GM18867 (cell line): Measurements from ENCODE around the gene UVRAG.
"Not testable (repeated sequence)": the region's sequence is repeated elsewhere in the genome, so short reads cannot be mapped to it uniquely, and the experiment has no call there.

ENCODE experiments used
- ATAC-seq: cut with Tn5 transposase; IDR thresholded peaks from one replicate; pipeline ENCODE4 v1.9.1; 2021; ENCODE audit warnings: mild to moderate bottlenecking, moderate library complexity; ENCODE audit not compliant: unreplicated experiment

Gene UVRAG

GRCh38 chr11:75836417-75836816, 21.4 kb downstream of the UVRAG start:
- no peak for ATAC-seq

GRCh38 chr11:75839851-75840250, 24.8 kb downstream of the UVRAG start:
- no peak for ATAC-seq

- no peak for ATAC-seq
These were observed 25.5 kb downstream of the UVRAG start for GRCh38 chr11:75840522-75840921.

GRCh38 chr11:75841739-75842138, 26.7 kb downstream of the UVRAG start:
- ATAC-seq = no peak

- no peak for ATAC-seq
These were observed 30.3 kb downstream of the UVRAG start for GRCh38 chr11:75845324-75845723.

- ATAC-seq = no peak
These were observed 34.9 kb downstream of the UVRAG start for GRCh38 chr11:75849894-75850293.

GRCh38 chr11:75850787-75851186, 35.8 kb downstream of the UVRAG start:
- ATAC-seq = no peak

- ATAC-seq = no peak
These were observed 36.2 kb downstream of the UVRAG start for GRCh38 chr11:75851203-75851602.

- ATAC-seq = no peak
These were observed 37.5 kb downstream of the UVRAG start for GRCh38 chr11:75852406-75853017.

GRCh38 chr11:75853563-75853962, 38.6 kb downstream of the UVRAG start:
- not testable (repeated sequence) for ATAC-seq

- no peak for ATAC-seq
These were observed 39.0 kb downstream of the UVRAG start for GRCh38 chr11:75853971-75854370.

GRCh38 chr11:75855206-75855605, 40.2 kb downstream of the UVRAG start:
- ATAC-seq = no peak

- ATAC-seq = no peak
These were observed 41.9 kb downstream of the UVRAG start for GRCh38 chr11:75856912-75857311.

GRCh38 chr11:75858042-75858441, 43.0 kb downstream of the UVRAG start:
- ATAC-seq = no peak

- ATAC-seq = no peak
These were observed 43.6 kb downstream of the UVRAG start for GRCh38 chr11:75858613-75859012.

- no peak for ATAC-seq
These were observed 44.6 kb downstream of the UVRAG start for GRCh38 chr11:75859614-75860013.

- no peak for ATAC-seq
These were observed 47.4 kb downstream of the UVRAG start for GRCh38 chr11:75862437-75862836.

- no peak for ATAC-seq
These were observed 52.9 kb downstream of the UVRAG start for GRCh38 chr11:75867778-75868374.

GRCh38 chr11:75868990-75869389, 54.0 kb downstream of the UVRAG start:
- ATAC-seq = no peak

GRCh38 chr11:75869661-75870455, 54.8 kb downstream of the UVRAG start:
- no peak for ATAC-seq

GRCh38 chr11:75872887-75873416, 57.9 kb downstream of the UVRAG start:
- no peak for ATAC-seq
